Peyer's patch (tissue), 4 donors: ENCODE results near the gene FBXW9. TPM values are rescaled to one million over a fixed set of nuclear protein-coding genes. Genes with fewer than 3 reads are reported as not detected.
A peak's percentile ranks its signal among the peaks of the same experiment; 100 is the strongest.

Source experiments
- DNase-seq, 3 donors: peaks; one replicate each; pipeline ENCODE4 v3.0.0-alpha.2; 2017 to 2019
- H3K27ac ChIP-seq, 4 donors: fragments of 200-600 bp; sonication (generic); one replicate each; pipeline ENCODE4 v1.5.1; 2016 to 2019
- H3K27me3 ChIP-seq, 2 donors: fragments of 200-600 bp; sonication (generic); one replicate each; pipeline ENCODE4 v1.5.1; 2019
- H3K36me3 ChIP-seq, 3 donors: fragments of 200-600 bp; sonication (generic); one replicate each; pipeline ENCODE4 v1.5.1; 2016 to 2019
- H3K4me1 ChIP-seq, 4 donors: fragments of 200-600 bp; sonication (generic); one replicate each; pipeline ENCODE4 v1.5.1; 2016 to 2019
- H3K4me3 ChIP-seq, 4 donors: fragments of 200-600 bp; sonication (generic); 1 replicate in 3 of 4; 2 replicates in 1 of 4; pipeline ENCODE4 v1.5.1; 2016 to 2019; ENCODE audit warnings: mild to moderate bottlenecking in 1 of 4
- H3K9me3 ChIP-seq, 4 donors: fragments of 200-600 bp; sonication (generic); one replicate each; pipeline ENCODE4 v1.5.1; 2016 to 2019; ENCODE audit warnings: mild to moderate bottlenecking in 1 of 4
- POLR2A ChIP-seq, 2 donors: fragments of 450-650 bp; IDR thresholded peaks; one replicate each; pipeline ENCODE4 v1.5.1; 2017; ENCODE audit warnings: antibody characterized with exemption in 2 of 2, mild to moderate bottlenecking in 2 of 2, moderate library complexity in 2 of 2
- total RNA-seq, 4 donors: library from RNA; depleted of rRNA; stranded (reverse); fragments of >200 nt; gene quantifications; one replicate each; pipeline ENCODE4 v1.1.0, GENCODE V29; 2016
- TF ChIP-seq, protein P1 (sequence below), 6 experiments: fragments of 450-650 bp in 4 of 6; fragments of 200-600 bp in 2 of 6; sonication (generic) in 1 of 6; IDR thresholded peaks; one replicate each; pipeline ENCODE4 v1.5.1; 2017 to 2019; ENCODE audit warnings: antibody characterized with exemption in 6 of 6, mild to moderate bottlenecking in 3 of 6, moderate library complexity in 1 of 6

Gene FBXW9
- total RNA-seq, 4 donors from 2014 or later, result 6.3 to 9.9 (median 7.0) TPM; not detected in 1

GRCh38 chr19:12652219-12652618 lies 44.2 kb downstream of the FBXW9 start:
- DNase-seq, result no peak
- TF ChIP-seq, protein P1, sequence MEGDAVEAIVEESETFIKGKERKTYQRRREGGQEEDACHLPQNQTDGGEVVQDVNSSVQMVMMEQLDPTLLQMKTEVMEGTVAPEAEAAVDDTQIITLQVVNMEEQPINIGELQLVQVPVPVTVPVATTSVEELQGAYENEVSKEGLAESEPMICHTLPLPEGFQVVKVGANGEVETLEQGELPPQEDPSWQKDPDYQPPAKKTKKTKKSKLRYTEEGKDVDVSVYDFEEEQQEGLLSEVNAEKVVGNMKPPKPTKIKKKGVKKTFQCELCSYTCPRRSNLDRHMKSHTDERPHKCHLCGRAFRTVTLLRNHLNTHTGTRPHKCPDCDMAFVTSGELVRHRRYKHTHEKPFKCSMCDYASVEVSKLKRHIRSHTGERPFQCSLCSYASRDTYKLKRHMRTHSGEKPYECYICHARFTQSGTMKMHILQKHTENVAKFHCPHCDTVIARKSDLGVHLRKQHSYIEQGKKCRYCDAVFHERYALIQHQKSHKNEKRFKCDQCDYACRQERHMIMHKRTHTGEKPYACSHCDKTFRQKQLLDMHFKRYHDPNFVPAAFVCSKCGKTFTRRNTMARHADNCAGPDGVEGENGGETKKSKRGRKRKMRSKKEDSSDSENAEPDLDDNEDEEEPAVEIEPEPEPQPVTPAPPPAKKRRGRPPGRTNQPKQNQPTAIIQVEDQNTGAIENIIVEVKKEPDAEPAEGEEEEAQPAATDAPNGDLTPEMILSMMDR (IDR thresholded peaks at IDR 0.05), result no peak
- TF ChIP-seq POLR2A (IDR thresholded peaks at IDR 0.05), result no peak
- H3K4me1 ChIP-seq, result peaks cover 0 to 13% (median 0%) of the 10 kb centered on the region in 4 donors
- no peaks in the 10 kb centered on the region for H3K9me3 ChIP-seq
- no peaks in the 10 kb centered on the region for H3K27me3 ChIP-seq
- no peak overlapping the region for H3K27ac ChIP-seq
- peaks cover 0 to 32% (median 0%) of the 10 kb centered on the region in 3 donors for H3K36me3 ChIP-seq
- H3K4me3 ChIP-seq, result no peak overlapping the region

- no peaks in the 10 kb centered on the region for H3K9me3 ChIP-seq
- no peaks in the 10 kb centered on the region for H3K27me3 ChIP-seq
- TF ChIP-seq, protein P1 (IDR thresholded peaks at IDR 0.05), result no peak
- no peak for TF ChIP-seq POLR2A (IDR thresholded peaks at IDR 0.05)
- peak in 1 of 3 donors; percentile 22 for DNase-seq
- H3K27ac ChIP-seq, result no peak overlapping the region
- H3K4me3 ChIP-seq, result no peak overlapping the region
- peaks cover 0 to 14% (median 0%) of the 10 kb centered on the region in 4 donors for H3K4me1 ChIP-seq
- peaks cover 0 to 11% (median 0%) of the 10 kb centered on the region in 3 donors for H3K36me3 ChIP-seq
Measured at GRCh38 chr19:12649941-12650340, 46.5 kb downstream of the FBXW9 start.

DNA sequence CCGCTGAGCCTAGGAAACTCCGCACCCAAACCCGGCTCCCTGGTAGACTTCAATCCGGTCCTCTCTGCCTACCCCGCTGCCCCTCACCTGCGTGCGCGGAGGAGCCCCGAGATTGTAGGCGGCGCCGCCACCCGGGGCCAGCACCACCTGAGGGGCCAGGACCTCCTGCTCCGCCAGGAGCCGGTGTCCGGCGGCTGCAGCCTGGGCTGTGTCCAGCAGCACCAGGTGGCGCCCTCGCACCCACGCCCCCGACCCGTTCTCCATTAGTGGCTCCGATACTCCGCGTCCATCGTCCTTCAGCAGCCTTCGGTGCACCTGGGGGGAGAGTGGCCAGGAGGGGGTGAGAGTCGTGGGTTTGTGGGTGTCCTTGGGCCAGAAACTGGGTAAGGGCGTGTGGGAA lies 48.3 kb downstream of the FBXW9 start:
- TF ChIP-seq, protein P1 (IDR thresholded peaks at IDR 0.05), result no peak
- no peak for TF ChIP-seq POLR2A (IDR thresholded peaks at IDR 0.05)
- Histone ChIP-seq H3K4me3 (peak overlapping the region in 3 of 4 donors; percentile 12 to 42 (median 42)), H3K27ac (no peak overlapping the region), H3K9me3 (no peaks in the 10 kb centered on the region), H3K4me1 (peaks cover 0 to 14% (median 0%) of the 10 kb centered on the region in 4 donors), H3K27me3 (no peaks in the 10 kb centered on the region), H3K36me3 (peaks cover 0 to 9% (median 0%) of the 10 kb centered on the region in 3 donors)
- DNase-seq, result no peak

GRCh38 chr19:12647490-12648071 lies 48.9 kb downstream of the FBXW9 start:
- H3K36me3 ChIP-seq, result peaks cover 0 to 9% (median 0%) of the 10 kb centered on the region in 3 donors
- TF ChIP-seq, protein P1 (IDR thresholded peaks at IDR 0.05), result peak in 2 of 6 experiments; percentile 6 to 24
- no peak for TF ChIP-seq POLR2A (IDR thresholded peaks at IDR 0.05)
- DNase-seq, result peak; percentile 34 to 89 (median 80)
- H3K4me3 ChIP-seq, result peak overlapping the region in 3 of 4 donors; percentile 12 to 42 (median 42)
- no peaks in the 10 kb centered on the region for H3K27me3 ChIP-seq
- H3K4me1 ChIP-seq, result peaks cover 0 to 14% (median 0%) of the 10 kb centered on the region in 4 donors
- H3K9me3 ChIP-seq, result no peaks in the 10 kb centered on the region
- no peak overlapping the region for H3K27ac ChIP-seq

GRCh38 chr19:12647047-12647446 lies 49.4 kb downstream of the FBXW9 start:
- peaks cover 0 to 6% (median 0%) of the 10 kb centered on the region in 3 donors for H3K36me3 ChIP-seq
- no peak for DNase-seq
- H3K27ac ChIP-seq, result no peak overlapping the region
- no peaks in the 10 kb centered on the region for H3K27me3 ChIP-seq
- H3K9me3 ChIP-seq, result no peaks in the 10 kb centered on the region
- H3K4me3 ChIP-seq, result peak overlapping the region in 1 of 4 donors; percentile 42
- H3K4me1 ChIP-seq, result peaks cover 0 to 14% (median 0%) of the 10 kb centered on the region in 4 donors
- TF ChIP-seq, protein P1 (IDR thresholded peaks at IDR 0.05), result no peak
- TF ChIP-seq POLR2A (IDR thresholded peaks at IDR 0.05), result no peak
